Measurements from ENCODE around the gene PLEKHG5. TPM values are rescaled to one million over a fixed set of nuclear protein-coding genes. Genes with fewer than 3 reads are reported as not detected.
A peak's percentile ranks its signal among the peaks of the same experiment; 100 is the strongest.

PLEKHG5 gene
- total RNA-seq, 6 donors from 2014 or later = 5.0 to 31.4 (median 12.6) TPM

DNA sequence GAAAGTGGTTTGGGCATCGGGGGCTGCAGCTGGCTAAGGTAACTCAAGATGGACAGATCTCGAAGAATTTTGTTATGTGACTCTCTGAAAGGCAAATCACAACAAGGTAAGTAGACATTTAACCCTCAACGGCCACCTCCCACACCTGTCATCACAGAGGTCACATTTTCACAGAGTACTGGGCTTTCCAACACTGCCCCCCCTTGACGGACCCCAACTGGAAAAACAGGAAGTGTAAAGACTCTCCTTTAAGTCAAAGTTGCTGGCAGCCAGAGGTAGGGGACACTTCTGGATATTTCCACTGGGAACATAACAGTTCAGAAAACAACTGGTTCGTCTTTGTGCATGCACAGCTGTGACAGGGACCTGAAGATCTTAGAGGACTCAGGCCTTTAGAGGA is 40.5 kb upstream of the PLEKHG5 start:
- TF ChIP-seq, protein P1, sequence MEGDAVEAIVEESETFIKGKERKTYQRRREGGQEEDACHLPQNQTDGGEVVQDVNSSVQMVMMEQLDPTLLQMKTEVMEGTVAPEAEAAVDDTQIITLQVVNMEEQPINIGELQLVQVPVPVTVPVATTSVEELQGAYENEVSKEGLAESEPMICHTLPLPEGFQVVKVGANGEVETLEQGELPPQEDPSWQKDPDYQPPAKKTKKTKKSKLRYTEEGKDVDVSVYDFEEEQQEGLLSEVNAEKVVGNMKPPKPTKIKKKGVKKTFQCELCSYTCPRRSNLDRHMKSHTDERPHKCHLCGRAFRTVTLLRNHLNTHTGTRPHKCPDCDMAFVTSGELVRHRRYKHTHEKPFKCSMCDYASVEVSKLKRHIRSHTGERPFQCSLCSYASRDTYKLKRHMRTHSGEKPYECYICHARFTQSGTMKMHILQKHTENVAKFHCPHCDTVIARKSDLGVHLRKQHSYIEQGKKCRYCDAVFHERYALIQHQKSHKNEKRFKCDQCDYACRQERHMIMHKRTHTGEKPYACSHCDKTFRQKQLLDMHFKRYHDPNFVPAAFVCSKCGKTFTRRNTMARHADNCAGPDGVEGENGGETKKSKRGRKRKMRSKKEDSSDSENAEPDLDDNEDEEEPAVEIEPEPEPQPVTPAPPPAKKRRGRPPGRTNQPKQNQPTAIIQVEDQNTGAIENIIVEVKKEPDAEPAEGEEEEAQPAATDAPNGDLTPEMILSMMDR (IDR thresholded peaks at IDR 0.05) = no peak
- TF ChIP-seq POLR2AphosphoS5 (IDR thresholded peaks at IDR 0.05) (no peak), POLR2A (IDR thresholded peaks at IDR 0.05) (no peak), EP300 (IDR thresholded peaks at IDR 0.05) (no peak)
- WGBS, 2 donors = 94 to 95% methylated on average over 5 of the region's 5 CpGs
- Histone ChIP-seq H3K27me3 (no peaks in the 10 kb centered on the region), H3K4me3 (no peak overlapping the region), H3K9me3 (no peaks in the 10 kb centered on the region), H3K4me1 (peaks cover 0 to 7% (median 0%) of the 10 kb centered on the region in 4 donors), H3K36me3 (peaks cover 26 to 89% (median 53%) of the 10 kb centered on the region in 4 donors), H3K27ac (no peak overlapping the region)
- ATAC-seq (ENCODE audit: low FRiP score in 2 of 2) (no peak), DNase-seq (no peak)

DNA sequence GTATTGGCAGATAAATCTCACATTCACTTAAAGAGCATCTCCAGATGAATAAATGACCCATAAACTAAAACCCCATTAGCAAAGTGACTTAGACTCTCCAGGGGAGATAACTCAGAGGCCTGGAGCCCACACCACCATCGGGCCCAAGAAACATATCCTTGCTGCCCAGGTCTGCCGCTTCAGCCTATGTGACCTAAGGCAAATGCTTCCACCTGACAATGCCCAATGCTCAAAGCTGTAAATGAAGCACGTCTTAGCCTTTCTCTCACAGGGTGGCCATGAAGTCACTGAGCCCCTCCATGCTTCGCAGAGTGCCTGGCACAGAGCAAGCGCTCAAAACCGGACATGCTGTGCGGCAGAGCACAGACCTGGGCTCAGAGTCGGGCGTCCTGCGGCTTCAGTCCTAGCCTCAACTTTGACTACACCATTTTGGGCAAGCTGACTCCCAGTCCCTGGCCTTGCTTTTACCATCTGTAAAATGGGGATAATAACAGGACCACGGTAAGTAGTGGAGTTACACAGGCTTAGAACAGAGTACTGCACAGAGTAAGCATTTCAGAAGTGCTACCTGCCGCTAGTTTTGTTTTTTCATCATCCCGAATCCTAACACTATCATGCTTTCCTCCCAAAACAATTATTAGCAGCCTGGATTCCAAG is 39.2 kb upstream of the PLEKHG5 start:
- 98 to 99% methylated on average over 13 of the region's 13 CpGs for WGBS, 2 donors
- Histone ChIP-seq H3K4me3 (no peak overlapping the region), H3K36me3 (peaks cover 36 to 94% (median 63%) of the 10 kb centered on the region in 4 donors), H3K27me3 (no peaks in the 10 kb centered on the region), H3K4me1 (peaks cover 0 to 7% (median 0%) of the 10 kb centered on the region in 4 donors), H3K27ac (no peak overlapping the region), H3K9me3 (no peaks in the 10 kb centered on the region)
- TF ChIP-seq, protein P1 (IDR thresholded peaks at IDR 0.05) = no peak
- TF ChIP-seq POLR2A (IDR thresholded peaks at IDR 0.05) (no peak), POLR2AphosphoS5 (IDR thresholded peaks at IDR 0.05) (no peak), EP300 (IDR thresholded peaks at IDR 0.05) (no peak)
- DNase-seq = no peak
- ATAC-seq (ENCODE audit: low FRiP score in 2 of 2) = no peak

DNA sequence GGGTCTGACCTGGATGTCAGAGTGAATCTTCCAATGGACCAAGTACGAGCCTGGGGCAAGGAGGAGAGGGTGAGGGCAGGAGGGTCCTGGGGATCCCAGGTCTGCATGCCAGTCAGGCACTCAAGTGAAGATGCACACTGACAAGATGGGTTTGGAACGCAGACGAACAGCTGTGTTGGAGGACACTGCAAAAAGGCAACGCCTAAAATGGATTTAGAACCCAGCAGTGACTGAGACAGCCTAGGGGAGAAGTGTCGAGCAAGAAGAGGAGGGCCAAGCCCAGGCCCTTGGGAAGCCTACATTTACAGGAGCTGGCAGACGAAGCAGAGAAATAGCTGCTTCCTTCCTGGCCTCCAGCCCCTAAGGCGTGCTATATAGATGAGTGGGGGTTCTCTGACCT is 37.0 kb upstream of the PLEKHG5 start:
- TF ChIP-seq, protein P1 (IDR thresholded peaks at IDR 0.05) = no peak
- no peak for TF ChIP-seq POLR2A (IDR thresholded peaks at IDR 0.05)
- no peak for TF ChIP-seq POLR2AphosphoS5 (IDR thresholded peaks at IDR 0.05)
- ATAC-seq (ENCODE audit: low FRiP score in 2 of 2) = no peak
- Histone ChIP-seq H3K4me3 (no peak overlapping the region), H3K4me1 (no peaks in the 10 kb centered on the region), H3K27me3 (no peaks in the 10 kb centered on the region), H3K27ac (no peak overlapping the region), H3K36me3 (peaks cover 42 to 94% (median 64%) of the 10 kb centered on the region in 4 donors), H3K9me3 (no peaks in the 10 kb centered on the region)
- no peak for DNase-seq
- WGBS, 2 donors = 92 to 93% methylated on average over 7 of the region's 7 CpGs

DNA sequence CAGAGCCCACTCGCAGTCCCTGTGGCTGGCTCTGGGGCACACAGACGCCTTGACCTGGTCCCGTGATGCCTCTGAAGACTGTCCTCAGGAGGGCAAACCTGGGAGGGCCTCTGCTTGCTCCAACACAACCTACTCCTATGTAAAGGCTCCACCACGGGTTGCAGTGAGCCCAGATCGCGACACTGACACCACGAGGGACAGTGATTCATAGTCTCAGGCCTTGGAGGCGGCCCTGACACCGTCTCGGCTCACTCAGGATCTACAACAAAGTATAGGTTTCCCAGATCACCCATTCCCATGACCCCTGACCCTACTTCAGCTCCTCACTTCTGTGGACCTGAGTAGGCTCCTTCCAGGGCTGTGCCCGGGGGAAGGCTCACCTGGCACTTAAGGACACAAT is 34.8 kb upstream of the PLEKHG5 start:
- Histone ChIP-seq H3K4me3 (no peak overlapping the region), H3K4me1 (no peaks in the 10 kb centered on the region), H3K27me3 (no peaks in the 10 kb centered on the region), H3K9me3 (no peaks in the 10 kb centered on the region), H3K36me3 (peaks cover 30 to 72% (median 44%) of the 10 kb centered on the region in 4 donors), H3K27ac (no peak overlapping the region)
- ATAC-seq (ENCODE audit: low FRiP score in 2 of 2) = no peak
- DNase-seq = no peak
- TF ChIP-seq POLR2A (IDR thresholded peaks at IDR 0.05) = no peak
- TF ChIP-seq EP300 (IDR thresholded peaks at IDR 0.05) = no peak
- TF ChIP-seq, protein P1 (IDR thresholded peaks at IDR 0.05) = no peak
- TF ChIP-seq POLR2AphosphoS5 (IDR thresholded peaks at IDR 0.05) = no peak
- WGBS, 2 donors = 82 to 97% methylated on average over 4 to 11 of the region's 11 CpGs

- TF ChIP-seq EP300 (IDR thresholded peaks at IDR 0.05) = no peak
- TF ChIP-seq, protein P1 (IDR thresholded peaks at IDR 0.05) = peak in 4 of 6 experiments; percentile 18 to 35 (median 24)
- H3K27me3 ChIP-seq = no peaks in the 10 kb centered on the region
- no peaks in the 10 kb centered on the region for H3K4me1 ChIP-seq
- ATAC-seq (ENCODE audit: low FRiP score in 2 of 2) = peak in 1 of 2 donors; percentile 62
- H3K9me3 ChIP-seq = no peaks in the 10 kb centered on the region
- no peak overlapping the region for H3K27ac ChIP-seq
- H3K36me3 ChIP-seq = peaks cover 21 to 45% (median 24%) of the 10 kb centered on the region in 4 donors
- no peak for DNase-seq
- no peak overlapping the region for H3K4me3 ChIP-seq
- 44 to 45% methylated on average over 6 of the region's 6 CpGs for WGBS, 2 donors
These were observed 32.1 kb upstream of the PLEKHG5 start for GRCh38 chr1:6523566-6523965.
